ENCODE data around the gene OSCP1.
A peak's percentile ranks its signal among the peaks of the same experiment; 100 is the strongest.

Gene OSCP1

DNA sequence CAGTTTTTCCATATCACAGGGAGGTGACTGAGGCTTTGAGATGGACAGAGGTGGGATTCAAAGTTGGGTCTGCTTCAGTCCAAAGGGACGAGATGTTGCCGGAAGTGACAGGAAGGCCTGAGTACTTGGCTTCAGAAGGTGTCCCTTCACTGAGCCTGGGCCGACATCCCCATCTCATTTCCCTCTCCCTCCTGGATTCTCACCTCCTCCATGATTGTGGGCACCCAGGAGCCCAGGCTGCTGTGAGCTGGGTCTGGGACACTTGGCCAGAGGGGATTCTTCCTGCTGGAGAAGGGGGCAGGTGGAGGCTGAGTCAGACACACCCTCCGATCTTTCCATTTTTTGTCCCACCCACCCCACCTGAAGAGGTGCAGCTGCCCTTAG lies 16.8 kb upstream of the OSCP1 start:
- H3K27ac ChIP-seq, result no peak overlapping the region
- ChIA-PET CTCF (no interaction called here), POLR2A (ENCODE audit: low non-redundant PET) (no interaction called here)
- TF ChIP-seq, protein P1, sequence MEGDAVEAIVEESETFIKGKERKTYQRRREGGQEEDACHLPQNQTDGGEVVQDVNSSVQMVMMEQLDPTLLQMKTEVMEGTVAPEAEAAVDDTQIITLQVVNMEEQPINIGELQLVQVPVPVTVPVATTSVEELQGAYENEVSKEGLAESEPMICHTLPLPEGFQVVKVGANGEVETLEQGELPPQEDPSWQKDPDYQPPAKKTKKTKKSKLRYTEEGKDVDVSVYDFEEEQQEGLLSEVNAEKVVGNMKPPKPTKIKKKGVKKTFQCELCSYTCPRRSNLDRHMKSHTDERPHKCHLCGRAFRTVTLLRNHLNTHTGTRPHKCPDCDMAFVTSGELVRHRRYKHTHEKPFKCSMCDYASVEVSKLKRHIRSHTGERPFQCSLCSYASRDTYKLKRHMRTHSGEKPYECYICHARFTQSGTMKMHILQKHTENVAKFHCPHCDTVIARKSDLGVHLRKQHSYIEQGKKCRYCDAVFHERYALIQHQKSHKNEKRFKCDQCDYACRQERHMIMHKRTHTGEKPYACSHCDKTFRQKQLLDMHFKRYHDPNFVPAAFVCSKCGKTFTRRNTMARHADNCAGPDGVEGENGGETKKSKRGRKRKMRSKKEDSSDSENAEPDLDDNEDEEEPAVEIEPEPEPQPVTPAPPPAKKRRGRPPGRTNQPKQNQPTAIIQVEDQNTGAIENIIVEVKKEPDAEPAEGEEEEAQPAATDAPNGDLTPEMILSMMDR (conservative IDR thresholded peaks at IDR 0.05; ENCODE audit: low read depth), result no peak
- no peak for DNase-seq (ENCODE audit: low spot score)

DNA sequence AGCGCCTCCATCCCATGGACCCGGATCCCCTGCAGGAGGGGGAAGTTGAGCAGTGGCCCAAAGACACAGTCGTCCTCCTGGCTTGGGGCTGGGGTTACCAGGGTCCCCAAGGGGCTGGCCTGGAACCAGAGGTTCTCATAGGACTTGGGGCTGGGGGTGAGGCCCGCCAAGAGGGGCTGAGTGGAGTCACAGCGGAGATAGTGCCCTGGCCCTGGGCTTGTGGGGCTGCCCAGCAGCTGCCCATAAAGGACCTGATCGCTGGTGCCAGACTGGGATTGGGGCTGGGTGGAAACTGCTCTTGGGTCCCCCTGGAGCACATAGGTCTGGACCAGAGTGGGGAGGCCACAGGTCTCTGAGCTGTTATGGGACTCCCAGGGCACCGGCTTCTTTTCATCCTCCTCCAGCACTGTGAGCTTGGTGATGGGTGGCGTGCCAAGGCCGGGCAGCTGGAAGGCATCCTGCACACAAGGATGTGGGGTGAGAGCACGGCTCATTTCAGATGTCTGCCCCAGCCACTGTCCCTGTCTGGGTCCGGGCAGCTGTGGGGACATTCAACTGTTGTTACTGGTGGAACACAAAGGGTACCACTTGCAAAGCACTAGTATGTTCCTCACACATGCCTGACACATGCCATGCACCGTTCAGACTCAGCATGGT lies 16.2 kb upstream of the OSCP1 start:
- CTCF ChIA-PET, result no interaction called here
- H3K27ac ChIP-seq, result no peak overlapping the region
- TF ChIP-seq, protein P1 (conservative IDR thresholded peaks at IDR 0.05; ENCODE audit: low read depth), result no peak
- DNase-seq (ENCODE audit: low spot score), result no peak
- POLR2A ChIA-PET (ENCODE audit: low non-redundant PET), result no interaction called here

DNA sequence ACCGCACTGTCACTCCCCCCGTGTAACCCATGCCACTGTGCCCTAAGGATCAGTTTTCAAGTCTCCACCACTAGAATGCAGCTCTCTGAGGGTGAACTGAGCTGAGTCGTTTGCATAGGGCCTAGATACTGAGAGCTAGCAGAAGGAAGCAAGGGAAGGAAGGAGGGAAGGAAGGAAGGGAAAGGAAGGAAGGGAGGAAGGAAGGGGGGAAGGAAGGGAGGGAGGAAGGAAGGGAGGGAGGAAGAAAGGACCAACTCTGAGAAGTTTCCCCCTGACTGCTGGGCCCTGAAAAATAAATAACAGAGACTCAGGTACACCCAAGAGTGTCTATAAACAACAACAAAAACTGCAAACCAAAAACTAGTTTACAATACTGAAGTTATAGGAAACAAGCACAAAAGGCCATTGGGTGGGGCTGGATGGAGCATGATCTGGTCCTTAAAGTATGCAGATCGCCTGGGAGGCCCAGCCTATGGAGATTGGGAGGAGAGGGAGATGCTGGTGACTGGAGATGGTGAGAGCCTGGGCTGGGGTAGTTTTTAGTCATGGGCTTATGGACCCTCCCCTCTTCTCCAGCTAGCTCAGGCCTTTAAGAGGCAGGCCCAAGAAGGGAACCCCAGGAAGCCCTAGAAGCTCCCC lies 15.6 kb upstream of the OSCP1 start:
- TF ChIP-seq, protein P1 (conservative IDR thresholded peaks at IDR 0.05; ENCODE audit: low read depth), result no peak
- H3K27ac ChIP-seq, result no peak overlapping the region
- no peak for DNase-seq (ENCODE audit: low spot score)
- CTCF ChIA-PET, result interaction anchor here (0.6 kb wide), 1 partner anchor 1111 kb away, joined by 4 read pairs; no protein-coding TSS in a partner anchor
- POLR2A ChIA-PET (ENCODE audit: low non-redundant PET), result no interaction called here

DNA sequence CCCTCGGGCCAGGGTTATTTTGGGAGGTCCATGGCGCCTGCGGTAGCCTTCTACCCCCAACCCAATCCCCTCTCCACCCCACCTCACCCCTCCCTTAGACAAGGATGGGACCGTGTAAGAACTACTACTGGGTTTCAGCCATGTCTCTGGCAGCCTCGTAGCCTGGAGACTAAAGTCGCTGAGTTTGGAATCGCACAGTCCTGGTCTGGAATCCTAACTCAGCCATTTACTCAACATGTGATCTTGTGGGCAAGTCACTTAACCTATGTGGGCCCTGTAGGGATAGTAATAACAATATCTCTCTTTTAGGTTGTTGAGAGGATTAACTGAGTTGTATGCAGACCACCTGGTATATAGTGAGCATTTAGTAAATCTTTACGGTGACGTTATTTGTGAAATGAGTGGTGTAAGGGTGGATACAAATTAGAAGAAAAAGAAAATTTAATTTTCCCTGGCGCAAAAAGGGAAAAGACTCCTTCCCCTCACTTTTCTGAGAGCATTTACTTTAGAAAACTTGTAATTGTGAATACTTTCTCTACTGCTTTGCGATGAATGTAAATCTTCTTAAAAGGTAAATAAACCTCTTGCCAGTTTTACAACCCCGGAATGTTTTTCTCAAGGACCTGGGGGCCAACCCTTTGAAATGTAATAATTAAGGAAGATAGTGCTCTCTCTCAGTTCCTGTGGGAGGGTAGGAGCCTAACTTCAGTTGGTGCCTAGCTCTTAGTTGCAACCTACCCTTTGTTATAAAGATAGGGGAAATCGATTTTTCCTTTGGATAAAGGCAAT lies 14.5 kb upstream of the OSCP1 start:
- no peak for DNase-seq (ENCODE audit: low spot score)
- H3K27ac ChIP-seq, result peak overlapping the region; percentile 84
- TF ChIP-seq, protein P1 (conservative IDR thresholded peaks at IDR 0.05; ENCODE audit: low read depth), result no peak
- ChIA-PET POLR2A (ENCODE audit: low non-redundant PET) (interaction anchor here (0.7 to 1.0 kb wide), 3 partner anchors 14 to 81 kb away, joined by 3 to 5 read pairs (median 5); partner anchors contain the start of gene OSCP1), CTCF (interaction anchor here (0.6 kb wide), 1 partner anchor 1112 kb away, joined by 4 read pairs; no protein-coding TSS in a partner anchor)

DNA sequence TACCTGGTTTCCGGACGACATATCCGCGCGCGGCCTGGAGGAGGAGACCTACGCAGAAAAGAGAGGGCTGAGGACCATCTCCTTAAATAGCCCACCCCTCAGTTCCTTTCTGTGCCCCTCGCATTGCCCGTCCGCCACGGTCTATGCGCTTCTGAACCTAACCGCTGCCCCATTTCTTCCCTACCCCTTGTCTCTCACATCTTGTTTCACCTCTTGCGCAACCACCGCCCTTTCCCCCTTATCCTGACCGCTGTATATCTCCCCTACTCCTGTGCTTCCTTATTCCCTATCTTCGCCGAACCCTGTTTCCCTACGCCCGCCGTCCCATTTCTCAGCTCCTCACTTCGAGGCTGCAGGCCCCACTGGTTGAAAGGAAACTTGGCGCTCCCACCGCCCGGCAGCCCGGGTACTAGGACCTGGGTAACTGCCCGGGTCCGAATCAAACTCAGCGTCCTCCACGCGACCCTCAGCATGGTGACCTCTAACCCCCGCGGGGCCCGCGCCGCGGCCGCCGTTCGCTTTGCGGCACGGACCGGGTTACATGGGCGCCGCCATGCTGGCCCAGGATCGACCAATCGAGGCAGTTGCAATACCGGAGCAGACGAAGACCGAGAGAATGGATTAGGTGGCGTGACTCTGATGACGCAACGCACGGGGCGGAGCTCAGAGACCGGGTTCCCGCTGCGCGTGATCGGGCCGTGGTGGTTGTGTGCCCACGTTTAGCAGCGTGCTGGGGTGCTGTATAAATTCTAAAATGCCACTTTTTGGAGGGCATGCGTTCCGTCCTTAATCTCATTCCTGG lies 13.8 kb upstream of the OSCP1 start, which contains the start of gene MRPS15:
MRPS15 (minus strand) TSS at position 582 of the 802 bp plus-strand sequence; CDS start at position 473, 109 bp downstream.
- POLR2A ChIA-PET (ENCODE audit: low non-redundant PET), result interaction anchor here (0.7 to 1.0 kb wide), 3 partner anchors 13 to 80 kb away, joined by 3 to 5 read pairs (median 5); partner anchors contain the start of gene OSCP1

More for the DNA sequence above, 13.8 kb upstream of the OSCP1 start, which contains the start of gene MRPS15:
- TF ChIP-seq, protein P1 (conservative IDR thresholded peaks at IDR 0.05; ENCODE audit: low read depth), result no peak
- DNase-seq (ENCODE audit: low spot score), result peak; percentile 93
- CTCF ChIA-PET, result no interaction called here
- H3K27ac ChIP-seq, result peak within 1 kb of the TSS; percentile 84

All from RWPE1 (cell line).